HL-60 (cell line): ENCODE measurements around the gene AMFR.

Experiments
- GABPA ChIP-seq: IDR thresholded peaks from 2 replicates; pipeline ENCODE4 v1.6.1; 2012; ENCODE audit warnings: low read depth
- POLR2AphosphoS5 ChIP-seq: IDR thresholded peaks from 2 replicates; pipeline ENCODE4 v1.6.1; 2012; ENCODE audit warnings: low read depth
- TF ChIP-seq, protein P1 (sequence below): IDR thresholded peaks from one replicate; pipeline ENCODE4 v1.5.1; 2011; ENCODE audit warnings: low read length, control low read depth, inconsistent platforms; ENCODE audit not compliant: insufficient read depth
- TF ChIP-seq, protein P2 (sequence below): IDR thresholded peaks from 2 replicates; pipeline ENCODE4 v1.6.1; 2012; ENCODE audit warnings: low read depth; ENCODE audit not compliant: insufficient replicate concordance

DNA sequence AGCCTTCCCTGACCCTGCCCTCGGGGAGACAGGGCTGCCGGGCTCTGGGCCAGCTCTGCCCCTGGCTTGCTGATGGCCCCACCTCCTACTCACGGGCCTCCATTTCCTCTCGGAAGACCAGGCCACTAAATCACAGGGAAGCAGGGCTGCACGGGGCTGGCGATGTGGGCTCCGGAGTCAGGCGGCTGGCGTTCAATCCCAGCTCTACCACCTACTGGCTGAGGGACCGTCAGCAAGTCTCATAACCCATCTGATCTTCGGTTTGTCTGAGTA, 113.4 kb downstream of the AMFR start:
- TF ChIP-seq, protein P1, sequence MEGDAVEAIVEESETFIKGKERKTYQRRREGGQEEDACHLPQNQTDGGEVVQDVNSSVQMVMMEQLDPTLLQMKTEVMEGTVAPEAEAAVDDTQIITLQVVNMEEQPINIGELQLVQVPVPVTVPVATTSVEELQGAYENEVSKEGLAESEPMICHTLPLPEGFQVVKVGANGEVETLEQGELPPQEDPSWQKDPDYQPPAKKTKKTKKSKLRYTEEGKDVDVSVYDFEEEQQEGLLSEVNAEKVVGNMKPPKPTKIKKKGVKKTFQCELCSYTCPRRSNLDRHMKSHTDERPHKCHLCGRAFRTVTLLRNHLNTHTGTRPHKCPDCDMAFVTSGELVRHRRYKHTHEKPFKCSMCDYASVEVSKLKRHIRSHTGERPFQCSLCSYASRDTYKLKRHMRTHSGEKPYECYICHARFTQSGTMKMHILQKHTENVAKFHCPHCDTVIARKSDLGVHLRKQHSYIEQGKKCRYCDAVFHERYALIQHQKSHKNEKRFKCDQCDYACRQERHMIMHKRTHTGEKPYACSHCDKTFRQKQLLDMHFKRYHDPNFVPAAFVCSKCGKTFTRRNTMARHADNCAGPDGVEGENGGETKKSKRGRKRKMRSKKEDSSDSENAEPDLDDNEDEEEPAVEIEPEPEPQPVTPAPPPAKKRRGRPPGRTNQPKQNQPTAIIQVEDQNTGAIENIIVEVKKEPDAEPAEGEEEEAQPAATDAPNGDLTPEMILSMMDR = no peak
- no peak for TF ChIP-seq POLR2AphosphoS5
- no peak for TF ChIP-seq GABPA
- TF ChIP-seq, protein P2, sequence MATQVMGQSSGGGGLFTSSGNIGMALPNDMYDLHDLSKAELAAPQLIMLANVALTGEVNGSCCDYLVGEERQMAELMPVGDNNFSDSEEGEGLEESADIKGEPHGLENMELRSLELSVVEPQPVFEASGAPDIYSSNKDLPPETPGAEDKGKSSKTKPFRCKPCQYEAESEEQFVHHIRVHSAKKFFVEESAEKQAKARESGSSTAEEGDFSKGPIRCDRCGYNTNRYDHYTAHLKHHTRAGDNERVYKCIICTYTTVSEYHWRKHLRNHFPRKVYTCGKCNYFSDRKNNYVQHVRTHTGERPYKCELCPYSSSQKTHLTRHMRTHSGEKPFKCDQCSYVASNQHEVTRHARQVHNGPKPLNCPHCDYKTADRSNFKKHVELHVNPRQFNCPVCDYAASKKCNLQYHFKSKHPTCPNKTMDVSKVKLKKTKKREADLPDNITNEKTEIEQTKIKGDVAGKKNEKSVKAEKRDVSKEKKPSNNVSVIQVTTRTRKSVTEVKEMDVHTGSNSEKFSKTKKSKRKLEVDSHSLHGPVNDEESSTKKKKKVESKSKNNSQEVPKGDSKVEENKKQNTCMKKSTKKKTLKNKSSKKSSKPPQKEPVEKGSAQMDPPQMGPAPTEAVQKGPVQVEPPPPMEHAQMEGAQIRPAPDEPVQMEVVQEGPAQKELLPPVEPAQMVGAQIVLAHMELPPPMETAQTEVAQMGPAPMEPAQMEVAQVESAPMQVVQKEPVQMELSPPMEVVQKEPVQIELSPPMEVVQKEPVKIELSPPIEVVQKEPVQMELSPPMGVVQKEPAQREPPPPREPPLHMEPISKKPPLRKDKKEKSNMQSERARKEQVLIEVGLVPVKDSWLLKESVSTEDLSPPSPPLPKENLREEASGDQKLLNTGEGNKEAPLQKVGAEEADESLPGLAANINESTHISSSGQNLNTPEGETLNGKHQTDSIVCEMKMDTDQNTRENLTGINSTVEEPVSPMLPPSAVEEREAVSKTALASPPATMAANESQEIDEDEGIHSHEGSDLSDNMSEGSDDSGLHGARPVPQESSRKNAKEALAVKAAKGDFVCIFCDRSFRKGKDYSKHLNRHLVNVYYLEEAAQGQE = no peak
